NCI-H345 treated with DMSO at 0.1 percent for 48 hours (cell line): Measurements from ENCODE around the gene CMTM6.
"Not testable (repeated sequence)": the region's sequence is repeated elsewhere in the genome, so short reads cannot be mapped to it uniquely, and the experiment has no call there.

Source experiments
- DNase-seq: peaks from one replicate; lab custom pipeline; 2025; ENCODE audit not compliant: unreplicated experiment; lab: John Stamatoyannopoulos, UW

The CMTM6 gene

DNA sequence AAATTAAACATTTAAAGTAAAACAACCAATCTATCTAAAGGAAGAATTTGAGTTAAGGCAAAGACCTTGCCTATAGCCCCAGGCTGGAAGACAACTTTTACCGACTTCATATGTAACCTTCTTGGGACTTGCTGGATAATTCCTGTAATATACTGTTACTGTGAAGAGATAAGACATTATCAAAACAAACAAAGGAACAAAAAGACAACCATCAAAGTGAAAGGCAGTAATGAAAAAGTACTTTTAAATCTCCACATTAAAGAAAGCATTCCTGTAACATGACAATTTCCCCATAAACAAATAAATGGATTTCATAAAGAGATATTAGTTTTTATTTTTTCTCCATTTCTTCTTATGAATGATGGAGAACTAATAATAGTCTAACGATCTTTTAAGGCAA is 2.4 kb downstream of the CMTM6 start:
- DNase-seq = no peak

DNA sequence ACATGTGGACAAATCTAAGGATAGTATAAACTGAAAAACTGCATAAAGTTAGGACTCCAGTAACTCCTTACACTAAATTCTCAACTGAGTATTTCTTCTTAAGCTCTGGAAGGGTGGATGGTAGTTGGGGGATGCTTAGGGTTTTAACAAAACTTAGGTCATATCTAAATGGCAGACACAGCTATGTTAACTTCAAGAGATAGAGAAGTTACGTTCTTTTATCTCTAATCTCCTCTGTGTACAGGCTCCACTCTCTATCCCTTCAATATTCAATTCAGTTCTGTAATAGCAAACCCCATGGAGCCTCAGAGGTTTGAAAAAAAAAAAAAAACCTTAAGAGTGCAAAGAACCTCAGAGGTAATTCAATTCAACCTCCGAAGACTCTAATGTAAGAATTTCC is 3.1 kb downstream of the CMTM6 start:
- DNase-seq = no peak

- DNase-seq = no peak
These were observed 3.7 kb downstream of the CMTM6 start for GRCh38 chr3:32498992-32499391.

DNA sequence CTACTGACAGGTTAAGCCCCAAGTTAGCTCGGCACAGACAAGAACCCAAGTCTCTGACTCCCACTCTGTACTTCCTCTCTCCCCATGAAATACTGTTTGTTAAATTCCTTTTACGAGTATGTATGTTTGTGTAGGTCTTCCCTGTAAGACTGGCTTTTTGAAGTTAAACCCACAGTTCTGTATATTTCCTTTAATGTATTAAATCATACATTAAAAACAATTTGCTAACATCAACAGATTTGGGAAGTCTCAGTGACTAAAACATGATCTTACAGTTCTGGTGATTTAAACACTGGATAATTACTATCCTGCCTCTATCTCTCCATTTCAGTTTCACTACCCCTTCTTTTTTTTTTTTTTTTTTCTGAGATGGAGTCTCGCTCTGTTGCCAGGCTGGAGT is 4.4 kb downstream of the CMTM6 start:
- no peak for DNase-seq

DNA sequence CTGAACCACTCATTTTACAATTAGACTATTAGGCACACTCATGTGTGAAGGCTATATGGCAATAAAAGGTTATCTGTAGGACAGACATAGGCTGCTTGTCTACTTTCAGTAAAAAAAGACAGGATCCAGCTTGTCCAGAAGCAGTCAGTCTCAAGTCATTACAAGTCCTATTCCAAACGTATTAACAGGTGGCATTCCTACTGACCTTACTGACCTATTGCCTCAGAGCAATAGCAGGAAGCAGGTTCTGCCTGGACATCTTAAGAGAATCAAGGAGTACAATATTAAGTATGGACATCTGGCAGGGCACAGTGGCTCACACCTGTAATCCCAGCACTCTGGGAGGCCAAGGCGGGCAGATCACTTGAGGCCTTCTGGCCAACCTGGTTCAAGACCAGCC is 7.0 kb downstream of the CMTM6 start:
- no peak for DNase-seq

- DNase-seq = no peak
These were observed 7.6 kb downstream of the CMTM6 start for GRCh38 chr3:32495085-32495484.

- DNase-seq = no peak
These were observed 8.9 kb downstream of the CMTM6 start for GRCh38 chr3:32493437-32494414.

DNA sequence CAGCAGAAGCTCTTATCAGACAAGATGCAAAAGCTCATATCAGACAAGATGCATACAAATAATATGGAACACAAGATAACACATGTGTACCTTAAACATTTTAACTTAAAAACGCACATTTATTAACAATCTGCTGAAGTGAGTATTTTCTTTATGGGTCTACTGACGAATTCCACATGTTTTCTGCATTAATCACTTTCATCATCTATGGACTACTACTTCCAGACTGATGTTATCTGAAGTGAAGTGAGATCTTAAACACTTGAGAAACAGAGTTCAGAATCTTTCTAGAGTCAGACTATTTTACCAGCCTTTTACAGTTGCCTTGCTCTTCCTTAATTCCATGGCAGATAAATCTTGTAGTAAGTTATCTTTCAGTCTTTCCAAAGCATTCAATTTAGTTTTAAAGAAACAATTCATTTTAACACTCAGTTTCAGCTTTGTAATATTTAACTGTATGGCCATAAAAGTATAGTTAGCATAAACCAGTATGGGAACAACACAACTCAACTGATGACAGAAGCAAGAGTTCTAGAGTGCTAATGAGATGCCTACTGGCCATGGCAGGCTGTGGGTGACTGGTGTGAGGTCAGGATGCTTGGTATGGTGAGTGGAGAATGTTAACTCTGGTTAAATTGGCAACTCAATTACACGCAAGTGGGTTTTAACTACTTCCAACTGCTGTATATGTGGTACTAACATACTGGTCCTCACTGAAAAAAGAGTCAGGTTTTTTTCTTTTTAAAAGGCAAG is 9.8 kb downstream of the CMTM6 start:
- no peak for DNase-seq

GRCh38 chr3:32488474-32489008 is 14.1 kb downstream of the CMTM6 start:
- no peak for DNase-seq

- DNase-seq = no peak
These were observed 14.7 kb downstream of the CMTM6 start for GRCh38 chr3:32487781-32488473.

GRCh38 chr3:32484436-32484835 is 18.2 kb downstream of the CMTM6 start:
- DNase-seq = no peak

DNA sequence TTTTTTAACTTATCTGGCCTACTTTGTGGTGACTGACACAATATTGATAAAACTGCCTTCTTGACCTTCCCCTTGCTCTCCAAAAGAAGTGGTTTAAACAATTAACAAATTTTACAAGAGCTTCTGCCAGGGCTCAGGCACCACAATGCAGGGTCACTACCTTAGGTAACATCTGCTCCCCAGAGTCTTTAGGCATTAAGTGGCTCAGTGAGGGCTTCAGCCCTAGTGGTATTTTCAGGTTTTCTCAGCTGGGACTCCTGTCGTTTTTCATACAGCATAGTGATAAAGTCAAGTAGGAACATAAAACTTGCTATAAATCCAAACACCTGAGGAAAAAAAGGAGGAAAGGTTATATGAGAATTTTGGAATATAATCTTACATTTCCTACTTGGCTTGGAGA is 18.9 kb downstream of the CMTM6 start:
- DNase-seq = no peak

DNA sequence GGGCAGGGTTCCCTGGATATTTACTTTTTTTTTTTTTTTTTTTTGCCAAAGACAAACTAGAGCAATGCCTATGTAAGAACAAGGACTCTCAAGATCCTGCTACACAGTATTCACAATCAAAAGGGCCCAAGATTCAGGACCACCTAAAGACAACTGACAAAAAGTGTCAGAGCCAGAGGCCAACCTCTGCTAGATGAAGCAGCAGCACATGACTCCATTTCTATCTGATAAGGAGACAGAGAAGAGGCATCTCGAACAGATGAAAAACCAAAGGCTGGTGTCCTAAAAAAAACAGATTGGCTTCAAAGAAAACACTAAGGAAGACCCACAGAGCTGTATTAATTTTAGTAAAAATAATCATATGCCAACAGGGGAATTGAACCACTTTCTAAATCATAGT is 20.0 kb downstream of the CMTM6 start:
- DNase-seq = no peak

- DNase-seq = no peak
These were observed 20.6 kb downstream of the CMTM6 start for GRCh38 chr3:32481791-32482631.

DNA sequence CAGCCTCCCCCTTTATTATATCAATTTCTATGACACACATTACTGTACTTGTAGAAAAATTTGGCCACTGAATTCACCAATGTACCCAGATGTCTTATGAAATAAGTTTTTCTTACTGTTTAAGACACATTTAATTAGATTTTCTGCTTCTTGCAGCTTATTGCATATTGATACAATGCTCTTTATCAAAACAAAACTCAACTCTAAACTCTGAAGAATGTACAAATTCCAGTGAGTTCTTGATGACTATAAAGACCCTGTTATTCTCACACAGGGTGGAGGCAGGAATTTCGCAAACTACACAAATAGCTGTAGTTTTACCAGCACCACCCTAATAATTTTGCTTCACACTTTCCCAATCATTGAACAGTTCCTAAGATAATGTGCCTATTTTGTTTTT is 22.0 kb downstream of the CMTM6 start:
- DNase-seq = no peak

- no peak for DNase-seq
These were observed 28.5 kb downstream of the CMTM6 start for GRCh38 chr3:32474201-32474600.

- not testable (repeated sequence) for DNase-seq
These were observed 30.5 kb downstream of the CMTM6 start for GRCh38 chr3:32472151-32472550.

DNA sequence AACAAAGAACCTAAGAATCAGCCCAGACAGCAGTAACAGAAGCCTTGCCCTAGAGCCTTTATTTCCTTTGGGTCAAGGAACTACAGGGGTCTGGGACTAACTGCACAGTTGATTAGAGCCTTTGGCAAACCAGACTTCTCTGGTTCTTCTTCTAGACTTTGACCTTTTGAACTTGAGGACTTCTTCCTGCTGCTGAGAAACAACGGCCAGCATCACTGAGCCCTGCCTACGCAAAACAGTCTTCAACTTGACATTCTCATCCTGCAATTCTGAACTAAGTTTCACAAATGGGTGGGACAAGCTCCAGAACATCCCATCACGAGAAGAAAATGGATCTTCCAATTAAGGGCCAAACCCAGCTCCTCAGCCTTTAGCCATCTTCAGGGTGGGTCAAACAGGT is 31.4 kb downstream of the CMTM6 start:
- DNase-seq = no peak

- DNase-seq = no peak
These were observed 32.3 kb downstream of the CMTM6 start for GRCh38 chr3:32470362-32470761.

DNA sequence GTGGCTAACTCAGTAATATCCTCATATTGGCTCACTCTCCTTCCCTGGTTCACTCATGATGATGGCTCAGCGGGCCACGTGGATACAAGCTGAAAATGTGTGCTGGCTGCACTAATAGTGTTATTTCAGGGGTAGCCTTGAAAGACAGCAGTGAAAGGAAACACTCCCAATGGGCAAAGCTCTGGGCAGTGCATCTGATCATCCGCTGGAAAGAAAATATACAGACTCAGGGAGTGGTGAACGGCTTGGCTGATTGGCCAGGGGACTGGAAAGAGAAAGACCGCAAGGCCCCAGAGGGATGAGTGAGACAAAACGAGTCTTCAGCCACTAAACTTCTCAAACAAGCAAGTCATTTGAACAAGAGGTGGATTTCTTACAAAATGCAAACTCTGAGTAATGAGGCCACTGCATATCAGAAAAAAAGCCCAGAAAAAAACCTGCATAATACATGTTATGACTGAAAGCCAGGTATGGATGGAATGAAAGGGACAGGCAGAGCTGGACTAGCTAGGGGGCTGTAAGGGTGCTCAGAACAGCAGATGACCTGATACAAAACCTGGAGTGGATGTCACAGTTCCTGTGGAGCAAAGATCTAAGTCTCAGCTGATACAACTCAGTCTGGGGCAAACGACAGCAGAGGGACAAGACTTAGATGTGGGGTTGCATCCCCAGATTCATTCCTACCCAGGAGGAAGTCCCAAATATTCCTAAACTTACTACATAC is 33.3 kb downstream of the CMTM6 start:
- no peak for DNase-seq
